SU-DHL-6 (cell line): ENCODE results near the gene ATP5MC3.

Source experiments
- H2AFZ ChIP-seq: fragments of 200-600 bp; sonication (generic); 2 replicates; pipeline ENCODE4 v1.6.1; 2014; ENCODE audit warnings: low read depth, mild to moderate bottlenecking, moderate library complexity, mixed read lengths, antibody characterized with exemption, low read length; ENCODE audit not compliant: severe bottlenecking
- H3F3A ChIP-seq: fragments of 200-600 bp; shearing (Covaris generic); 2 replicates; pipeline ENCODE4 v1.6.0; 2016; ENCODE audit warnings: antibody characterized with exemption, mild to moderate bottlenecking; ENCODE audit not compliant: insufficient read depth
- H3K27ac ChIP-seq: fragments of 200-600 bp; sonication (generic); 2 replicates; pipeline ENCODE4 v1.5.1; 2016; ENCODE audit warnings: low read depth, mild to moderate bottlenecking, low read length, moderate library complexity, mixed read lengths
- H3K27me3 ChIP-seq: fragments of 200-600 bp; sonication (generic), shearing (Covaris generic); 2 replicates; pipeline ENCODE4 v1.6.0; 2014; ENCODE audit warnings: mild to moderate bottlenecking, low read length
- H3K36me3 ChIP-seq: fragments of 200-600 bp; sonication (generic); 2 replicates; pipeline ENCODE4 v1.6.1; 2014; ENCODE audit warnings: mild to moderate bottlenecking, low read length, mixed read lengths
- H3K4me2 ChIP-seq: fragments of 300-600, 200-600 bp; shearing (Covaris generic), sonication (generic); 2 replicates; pipeline ENCODE4 v1.6.0; 2014; ENCODE audit warnings: low read length, low read depth, mild to moderate bottlenecking; ENCODE audit not compliant: poor library complexity, severe bottlenecking
- H3K4me3 ChIP-seq: fragments of 200-600 bp; sonication (generic); 2 replicates; pipeline ENCODE4 v1.5.1; 2014; ENCODE audit warnings: antibody characterized with exemption, low read length, mild to moderate bottlenecking, mixed read lengths; ENCODE audit not compliant: insufficient read depth, poor library complexity, severe bottlenecking
- H3K79me2 ChIP-seq: fragments of 200-600 bp; sonication (generic); 2 replicates; pipeline ENCODE4 v1.6.1; 2014; ENCODE audit warnings: mild to moderate bottlenecking, low read length, moderate library complexity; ENCODE audit not compliant: insufficient read depth
- H3K9ac ChIP-seq: fragments of 200-600 bp; sonication (generic); 2 replicates; pipeline ENCODE4 v1.7.0; 2014; ENCODE audit warnings: mild to moderate bottlenecking, low read length
- H3K9me2 ChIP-seq: fragments of 200-600 bp; sonication (generic); replicated peaks from 2 replicates; pipeline ENCODE4 v1.6.1; 2014; ENCODE audit warnings: low read length; ENCODE audit not compliant: insufficient read depth
- H3K9me3 ChIP-seq: fragments of 200-600 bp; sonication (generic); 2 replicates; pipeline ENCODE4 v1.6.1; 2014; ENCODE audit warnings: low read length, mixed read lengths; ENCODE audit not compliant: insufficient read depth
- H4K20me1 ChIP-seq: fragments of 200-600 bp; sonication (generic); 2 replicates; pipeline ENCODE4 v1.6.1; 2014; ENCODE audit warnings: low read depth, mild to moderate bottlenecking, antibody characterized with exemption, low read length, moderate library complexity, mixed read lengths
- EZH2phosphoT487 ChIP-seq: fragments of 200-600 bp; sonication (generic), shearing (Covaris generic); conservative IDR thresholded peaks from 2 replicates; pipeline ENCODE4 v1.6.1; 2018; ENCODE audit warnings: mild to moderate bottlenecking, antibody characterized with exemption, low read length, moderate library complexity, mixed read lengths
- TF ChIP-seq, protein P1 (sequence below): fragments of 200-600 bp; sonication (generic); IDR thresholded peaks from one replicate; pipeline ENCODE4 v1.5.1; 2017; ENCODE audit warnings: antibody characterized with exemption, mild to moderate bottlenecking, low read length, moderate library complexity; ENCODE audit not compliant: insufficient read depth, poor library complexity, severe bottlenecking

The ATP5MC3 gene

GRCh38 chr2:175169191-175169590, 12.3 kb downstream of the ATP5MC3 start:
- H3K27me3 ChIP-seq, result no peaks in the 10 kb centered on the region
- no peak overlapping the region for H2AFZ ChIP-seq
- peak overlapping the region; percentile 51 for H3K27ac ChIP-seq
- no peak for TF ChIP-seq EZH2phosphoT487
- TF ChIP-seq, protein P1, sequence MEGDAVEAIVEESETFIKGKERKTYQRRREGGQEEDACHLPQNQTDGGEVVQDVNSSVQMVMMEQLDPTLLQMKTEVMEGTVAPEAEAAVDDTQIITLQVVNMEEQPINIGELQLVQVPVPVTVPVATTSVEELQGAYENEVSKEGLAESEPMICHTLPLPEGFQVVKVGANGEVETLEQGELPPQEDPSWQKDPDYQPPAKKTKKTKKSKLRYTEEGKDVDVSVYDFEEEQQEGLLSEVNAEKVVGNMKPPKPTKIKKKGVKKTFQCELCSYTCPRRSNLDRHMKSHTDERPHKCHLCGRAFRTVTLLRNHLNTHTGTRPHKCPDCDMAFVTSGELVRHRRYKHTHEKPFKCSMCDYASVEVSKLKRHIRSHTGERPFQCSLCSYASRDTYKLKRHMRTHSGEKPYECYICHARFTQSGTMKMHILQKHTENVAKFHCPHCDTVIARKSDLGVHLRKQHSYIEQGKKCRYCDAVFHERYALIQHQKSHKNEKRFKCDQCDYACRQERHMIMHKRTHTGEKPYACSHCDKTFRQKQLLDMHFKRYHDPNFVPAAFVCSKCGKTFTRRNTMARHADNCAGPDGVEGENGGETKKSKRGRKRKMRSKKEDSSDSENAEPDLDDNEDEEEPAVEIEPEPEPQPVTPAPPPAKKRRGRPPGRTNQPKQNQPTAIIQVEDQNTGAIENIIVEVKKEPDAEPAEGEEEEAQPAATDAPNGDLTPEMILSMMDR, result no peak
- H3K36me3 ChIP-seq, result no peaks in the 10 kb centered on the region
- peaks cover 5% of the 10 kb centered on the region; the same call in 1 of the 2 replicates for H4K20me1 ChIP-seq
- H3K9ac ChIP-seq, result peak overlapping the region; percentile 73
- H3F3A ChIP-seq, result peaks cover 35% of the 10 kb centered on the region
- peak overlapping the region; percentile 95 for H3K4me2 ChIP-seq
- peaks cover 41% of the 10 kb centered on the region for H3K79me2 ChIP-seq
- no peaks in the 10 kb centered on the region for H3K9me2 ChIP-seq
- H3K9me3 ChIP-seq, result no peaks in the 10 kb centered on the region
- peak overlapping the region; percentile 59 for H3K4me3 ChIP-seq

DNA sequence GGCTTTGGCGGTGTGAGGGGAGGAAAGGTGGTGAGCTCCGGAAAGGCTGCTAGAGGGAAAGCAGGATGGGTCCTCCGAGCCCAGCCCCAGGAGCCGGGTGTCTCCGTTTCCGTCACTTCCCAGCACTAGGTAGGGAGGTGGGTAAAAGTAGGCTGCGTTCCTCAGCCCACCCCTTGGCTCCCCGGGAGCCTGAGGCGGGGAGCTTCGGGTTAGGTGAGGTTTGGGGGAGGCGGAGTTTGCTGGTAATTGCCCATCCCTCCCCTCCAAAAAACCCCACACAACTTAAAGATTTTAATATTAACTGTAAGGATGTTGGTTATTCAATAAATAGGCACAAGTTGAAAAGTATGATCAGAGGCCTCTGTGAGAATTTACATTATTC, 13.0 kb downstream of the ATP5MC3 start:
- peak overlapping the region; percentile 73 for H3K9ac ChIP-seq
- H4K20me1 ChIP-seq, result peaks cover 5% of the 10 kb centered on the region; the same call in 1 of the 2 replicates
- H2AFZ ChIP-seq, result peak overlapping the region; percentile 85
- H3K9me2 ChIP-seq, result no peaks in the 10 kb centered on the region
- no peak for TF ChIP-seq EZH2phosphoT487
- TF ChIP-seq, protein P1, result no peak
- peak overlapping the region; percentile 59 for H3K4me3 ChIP-seq
- H3K9me3 ChIP-seq, result no peaks in the 10 kb centered on the region
- H3K79me2 ChIP-seq, result peaks cover 47% of the 10 kb centered on the region
- peak overlapping the region; percentile 51 for H3K27ac ChIP-seq
- no peaks in the 10 kb centered on the region for H3K36me3 ChIP-seq
- peak overlapping the region; percentile 95 for H3K4me2 ChIP-seq
- H3F3A ChIP-seq, result peaks cover 29% of the 10 kb centered on the region
- H3K27me3 ChIP-seq, result no peaks in the 10 kb centered on the region

GRCh38 chr2:175167792-175168563, 13.5 kb downstream of the ATP5MC3 start, which contains the start of gene ATF2:
Gene ATF2, minus strand, starts transcription at chr2:175168203. Its CDS starts 31,760 bp downstream, at chr2:175136443.
- peaks cover 5% of the 10 kb centered on the region; the same call in 1 of the 2 replicates for H4K20me1 ChIP-seq
- no peak for TF ChIP-seq EZH2phosphoT487
- TF ChIP-seq, protein P1, result no peak
- H3K4me2 ChIP-seq, result peak within 1 kb of the TSS; percentile 95
- H3K9ac ChIP-seq, result peak within 1 kb of the TSS; percentile 86
- peaks cover 53% of the 10 kb centered on the region for H3K79me2 ChIP-seq
- no peaks in the 10 kb centered on the region for H3K27me3 ChIP-seq
- peaks cover 24% of the 10 kb centered on the region for H3F3A ChIP-seq
- H3K9me3 ChIP-seq, result no peaks in the 10 kb centered on the region
- no peaks in the 10 kb centered on the region for H3K9me2 ChIP-seq
- H3K4me3 ChIP-seq, result peak within 1 kb of the TSS; percentile 94
- peak within 1 kb of the TSS; percentile 85 for H2AFZ ChIP-seq
- no peaks in the 10 kb centered on the region for H3K36me3 ChIP-seq
- H3K27ac ChIP-seq, result peak within 1 kb of the TSS; percentile 62
